H1 (cell line): Measurements from ENCODE around the gene RAPGEF1. TPM values are rescaled to one million over a fixed set of nuclear protein-coding genes. Genes with fewer than 3 reads are reported as not detected.

ENCODE experiments used
- CEBPB ChIP-seq: IDR thresholded peaks from 2 replicates; pipeline ENCODE4 v1.6.1; 2012; ENCODE audit warnings: low read depth, low read length
- CHD1 ChIP-seq: IDR thresholded peaks from 2 replicates; pipeline ENCODE4 v1.6.1; 2012; ENCODE audit warnings: low read depth, low read length, improper control_type of control experiment
- polyA plus RNA-seq, 7 experiments: library from polyadenylated mRNA; depleted of rRNA in 3 of 7; stranded (reverse) in 5 of 7; unstranded in 2 of 7; fragments of >200 nt in 5 of 7; fragments of 200-250 nt in 2 of 7; gene quantifications; 1 replicate in 5 of 7; 2 replicates in 1 of 7; 4 replicates in 1 of 7; pipeline versions ENCODE4 v1.2.1 to v1.2.3, GENCODE V29; 2011 to 2013; ENCODE audit warnings: missing spikeins in 2 of 7, mixed read lengths in 2 of 7
- total RNA-seq: library from RNA; stranded (reverse); fragmentation: NEBNext Ultra II Directional; extraction: Animal tissue kit (Norgen Biotek cat#: 25700); gene quantifications from 2 replicates; pipeline ENCODE4 v1.2.1, GENCODE V29; 2021

RAPGEF1 gene
- total and polyA plus RNA-seq, 2 of the 8 experiments (the other 6 are each of a cell fraction or from before 2014, with no cell fraction given): 29.7 to 78.9 TPM

DNA sequence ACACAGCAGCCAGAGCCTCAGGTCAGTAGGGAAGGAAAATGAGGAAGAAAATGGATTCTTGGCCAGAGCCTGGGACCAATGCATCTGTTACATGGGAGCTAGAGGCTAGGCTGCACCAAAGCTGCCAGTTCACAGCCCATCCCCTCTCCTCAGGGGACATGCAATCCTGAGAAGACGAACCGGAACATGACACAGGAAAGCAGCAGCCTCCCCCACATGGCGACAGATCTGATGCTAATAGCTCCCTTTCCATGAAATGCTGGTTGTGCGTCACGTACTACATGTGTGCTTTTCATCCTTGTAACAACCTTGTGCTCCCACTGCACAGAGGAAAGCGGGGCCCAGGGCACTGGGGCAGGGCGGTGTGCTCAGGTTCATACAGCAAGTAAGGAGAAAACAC is 127.0 kb downstream of the RAPGEF1 start (continued):
- TF ChIP-seq CHD1: no peak
- TF ChIP-seq CEBPB: no peak
